Measurements from ENCODE around the gene DHDDS.

The DHDDS gene

GRCh38 chr1:26440259-26440658 lies 8.1 kb downstream of the DHDDS start:
- Histone ChIP-seq H3K9me3 (replicated peaks in 1 of 2; ENCODE audit: control insufficient read depth in 2 of 2, insufficient read depth in 1 of 2, low read depth in 1 of 2, low read length in 2 of 2) (peaks cover 0 to 1% of the 10 kb centered on the region in 2 donors), H3K14ac (ENCODE audit: low read length) (no peak overlapping the region), H3K9ac (ENCODE audit: low read depth, low read length, poor library complexity) (no peak overlapping the region), H2AFZ (ENCODE audit: low read length) (no peak overlapping the region), H3K4me2 (ENCODE audit: insufficient read depth, low read length, poor library complexity, severe bottlenecking) (no peak overlapping the region), H2AK5ac (ENCODE audit: low read depth, low read length) (no peak overlapping the region), H3K27me3 (ENCODE audit: control insufficient read depth in 3 of 3, insufficient read depth in 3 of 3, low read depth in 1 of 3, low read length in 3 of 3) (no peaks in the 10 kb centered on the region), H4K8ac (ENCODE audit: low read depth, low read length) (no peak overlapping the region), H3K4me1 (ENCODE audit: control insufficient read depth in 2 of 2, insufficient read depth in 1 of 2, low read depth in 1 of 2, low read length in 2 of 2) (no peaks in the 10 kb centered on the region), H2BK12ac (ENCODE audit: low read length) (no peak overlapping the region), H3K36me3 (replicated peaks in 1 of 2; ENCODE audit: control insufficient read depth in 2 of 2, insufficient read depth in 2 of 2, low read length in 2 of 2) (peaks cover 40 to 82% of the 10 kb centered on the region in 2 donors), H3K79me1 (ENCODE audit: low read depth, low read length) (no peaks in the 10 kb centered on the region), H2BK120ac (ENCODE audit: low read depth, low read length) (no peak overlapping the region), H3K23ac (ENCODE audit: low read depth, low read length, poor library complexity) (no peak overlapping the region), H4K91ac (ENCODE audit: low read depth, low read length, poor library complexity) (no peak overlapping the region), H2BK15ac (ENCODE audit: low read length) (no peak overlapping the region), H3K18ac (ENCODE audit: low read length) (no peak overlapping the region), H3K4ac (ENCODE audit: low read length) (no peak overlapping the region), H3K27ac (replicated peaks; ENCODE audit: low read length) (no peak overlapping the region), H3K4me3 (ENCODE audit: low read length in 2 of 2) (no peak overlapping the region), H2BK5ac (ENCODE audit: low read length) (no peak overlapping the region)
- WGBS, 2 donors (ENCODE audit: extremely low coverage in 2 of 2, insufficient read length in 2 of 2, insufficient replicate concordance in 1 of 2) = no CpG with 5 or more reads among the region's 2 CpGs
- DNase-seq (ENCODE audit: low spot score) = no peak

- H2AK5ac ChIP-seq (ENCODE audit: low read depth, low read length) = no peak overlapping the region
- H3K27ac ChIP-seq (replicated peaks; ENCODE audit: low read length) = no peak overlapping the region
- H2BK15ac ChIP-seq (ENCODE audit: low read length) = no peak overlapping the region
- no peak overlapping the region for H2BK5ac ChIP-seq (ENCODE audit: low read length)
- no peak overlapping the region for H3K4me2 ChIP-seq (ENCODE audit: insufficient read depth, low read length, poor library complexity, severe bottlenecking)
- H3K79me1 ChIP-seq (ENCODE audit: low read depth, low read length) = peaks cover 2% of the 10 kb centered on the region
- no peak overlapping the region for H2BK12ac ChIP-seq (ENCODE audit: low read length)
- peaks cover 26 to 84% of the 10 kb centered on the region in 2 donors for H3K36me3 ChIP-seq (replicated peaks in 1 of 2; ENCODE audit: control insufficient read depth in 2 of 2, insufficient read depth in 2 of 2, low read length in 2 of 2)
- no peak overlapping the region for H3K4me3 ChIP-seq (ENCODE audit: low read length in 2 of 2)
- H3K18ac ChIP-seq (ENCODE audit: low read length) = no peak overlapping the region
- no peak overlapping the region for H4K8ac ChIP-seq (ENCODE audit: low read depth, low read length)
- DNase-seq (ENCODE audit: low spot score) = no peak
- H3K14ac ChIP-seq (ENCODE audit: low read length) = no peak overlapping the region
- no peaks in the 10 kb centered on the region for H3K27me3 ChIP-seq (ENCODE audit: control insufficient read depth in 3 of 3, insufficient read depth in 3 of 3, low read depth in 1 of 3, low read length in 3 of 3)
- no peak overlapping the region for H2BK120ac ChIP-seq (ENCODE audit: low read depth, low read length)
- H3K9ac ChIP-seq (ENCODE audit: low read depth, low read length, poor library complexity) = no peak overlapping the region
- WGBS, 2 donors (ENCODE audit: extremely low coverage in 2 of 2, insufficient read length in 2 of 2, insufficient replicate concordance in 1 of 2) = no CpG with 5 or more reads among the region's 3 CpGs
- no peak overlapping the region for H3K4ac ChIP-seq (ENCODE audit: low read length)
- H3K23ac ChIP-seq (ENCODE audit: low read depth, low read length, poor library complexity) = no peak overlapping the region
- no peak overlapping the region for H2AFZ ChIP-seq (ENCODE audit: low read length)
- no peak overlapping the region for H4K91ac ChIP-seq (ENCODE audit: low read depth, low read length, poor library complexity)
- H3K4me1 ChIP-seq (ENCODE audit: control insufficient read depth in 2 of 2, insufficient read depth in 1 of 2, low read depth in 1 of 2, low read length in 2 of 2) = no peaks in the 10 kb centered on the region
- H3K9me3 ChIP-seq (replicated peaks in 1 of 2; ENCODE audit: control insufficient read depth in 2 of 2, insufficient read depth in 1 of 2, low read depth in 1 of 2, low read length in 2 of 2) = peaks cover 0 to 1% of the 10 kb centered on the region in 2 donors
These were observed 17.7 kb downstream of the DHDDS start for GRCh38 chr1:26449868-26450267.

DNA sequence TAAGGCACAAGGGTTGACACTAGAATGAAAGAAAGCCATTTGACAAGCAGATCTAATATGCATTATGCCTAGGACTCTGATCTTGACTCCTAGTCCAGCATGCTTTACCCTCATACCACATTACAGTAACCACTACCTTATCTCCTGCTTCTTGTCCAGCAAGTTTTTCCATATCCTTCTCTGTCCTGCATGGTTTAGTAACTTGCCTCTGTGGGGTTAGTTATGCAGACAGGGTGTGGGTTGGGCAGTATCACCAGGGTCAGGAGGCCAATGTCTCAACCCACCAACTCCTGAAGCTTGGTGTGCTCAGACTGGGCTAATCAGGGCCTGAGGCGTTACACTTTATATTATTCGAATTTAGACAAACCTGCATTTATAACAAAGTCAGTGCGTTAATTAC lies 18.8 kb downstream of the DHDDS start:
- H3K36me3 ChIP-seq (replicated peaks in 1 of 2; ENCODE audit: control insufficient read depth in 2 of 2, insufficient read depth in 2 of 2, low read length in 2 of 2) = peaks cover 23 to 84% of the 10 kb centered on the region in 2 donors

GRCh38 chr1:26452459-26453183 lies 20.5 kb downstream of the DHDDS start:
- H3K27me3 ChIP-seq (ENCODE audit: control insufficient read depth in 3 of 3, insufficient read depth in 3 of 3, low read depth in 1 of 3, low read length in 3 of 3) = no peaks in the 10 kb centered on the region
- H3K4me1 ChIP-seq (ENCODE audit: control insufficient read depth in 2 of 2, insufficient read depth in 1 of 2, low read depth in 1 of 2, low read length in 2 of 2) = no peaks in the 10 kb centered on the region
- no peak overlapping the region for H4K91ac ChIP-seq (ENCODE audit: low read depth, low read length, poor library complexity)
- WGBS, 2 donors (ENCODE audit: extremely low coverage in 2 of 2, insufficient read length in 2 of 2, insufficient replicate concordance in 1 of 2) = no CpG with 5 or more reads among the region's 5 CpGs
- no peak overlapping the region for H3K23ac ChIP-seq (ENCODE audit: low read depth, low read length, poor library complexity)
- H2BK5ac ChIP-seq (ENCODE audit: low read length) = no peak overlapping the region
- no peak overlapping the region for H2BK120ac ChIP-seq (ENCODE audit: low read depth, low read length)
- no peak overlapping the region for H4K8ac ChIP-seq (ENCODE audit: low read depth, low read length)
- H3K4me2 ChIP-seq (ENCODE audit: insufficient read depth, low read length, poor library complexity, severe bottlenecking) = no peak overlapping the region
- H3K18ac ChIP-seq (ENCODE audit: low read length) = no peak overlapping the region
- H3K79me1 ChIP-seq (ENCODE audit: low read depth, low read length) = peaks cover 2% of the 10 kb centered on the region
- H3K14ac ChIP-seq (ENCODE audit: low read length) = no peak overlapping the region
- no peak overlapping the region for H2AFZ ChIP-seq (ENCODE audit: low read length)
- no peak for DNase-seq (ENCODE audit: low spot score)
- no peak overlapping the region for H3K9ac ChIP-seq (ENCODE audit: low read depth, low read length, poor library complexity)
- H3K4me3 ChIP-seq (ENCODE audit: low read length in 2 of 2) = no peak overlapping the region
- no peak overlapping the region for H2AK5ac ChIP-seq (ENCODE audit: low read depth, low read length)
- H3K27ac ChIP-seq (replicated peaks; ENCODE audit: low read length) = no peak overlapping the region
- H3K9me3 ChIP-seq (replicated peaks in 1 of 2; ENCODE audit: control insufficient read depth in 2 of 2, insufficient read depth in 1 of 2, low read depth in 1 of 2, low read length in 2 of 2) = peaks cover 0 to 1% of the 10 kb centered on the region in 2 donors
- H2BK15ac ChIP-seq (ENCODE audit: low read length) = no peak overlapping the region
- H2BK12ac ChIP-seq (ENCODE audit: low read length) = no peak overlapping the region
- no peak overlapping the region for H3K4ac ChIP-seq (ENCODE audit: low read length)
- peaks cover 16 to 82% of the 10 kb centered on the region in 2 donors for H3K36me3 ChIP-seq (replicated peaks in 1 of 2; ENCODE audit: control insufficient read depth in 2 of 2, insufficient read depth in 2 of 2, low read length in 2 of 2)

More for the DNA sequence above, 18.8 kb downstream of the DHDDS start:
- Histone ChIP-seq H2BK120ac (ENCODE audit: low read depth, low read length) (no peak overlapping the region), H3K4ac (ENCODE audit: low read length) (no peak overlapping the region), H3K23ac (ENCODE audit: low read depth, low read length, poor library complexity) (no peak overlapping the region), H3K27ac (replicated peaks; ENCODE audit: low read length) (no peak overlapping the region), H4K8ac (ENCODE audit: low read depth, low read length) (no peak overlapping the region), H2BK15ac (ENCODE audit: low read length) (no peak overlapping the region), H3K14ac (ENCODE audit: low read length) (no peak overlapping the region), H2BK12ac (ENCODE audit: low read length) (no peak overlapping the region), H2AK5ac (ENCODE audit: low read depth, low read length) (no peak overlapping the region), H2BK5ac (ENCODE audit: low read length) (no peak overlapping the region), H4K91ac (ENCODE audit: low read depth, low read length, poor library complexity) (no peak overlapping the region), H3K27me3 (ENCODE audit: control insufficient read depth in 3 of 3, insufficient read depth in 3 of 3, low read depth in 1 of 3, low read length in 3 of 3) (no peaks in the 10 kb centered on the region), H3K79me1 (ENCODE audit: low read depth, low read length) (peaks cover 2% of the 10 kb centered on the region), H3K18ac (ENCODE audit: low read length) (no peak overlapping the region), H3K4me1 (ENCODE audit: control insufficient read depth in 2 of 2, insufficient read depth in 1 of 2, low read depth in 1 of 2, low read length in 2 of 2) (no peaks in the 10 kb centered on the region), H3K9ac (ENCODE audit: low read depth, low read length, poor library complexity) (no peak overlapping the region), H3K4me3 (ENCODE audit: low read length in 2 of 2) (no peak overlapping the region), H2AFZ (ENCODE audit: low read length) (no peak overlapping the region), H3K9me3 (replicated peaks in 1 of 2; ENCODE audit: control insufficient read depth in 2 of 2, insufficient read depth in 1 of 2, low read depth in 1 of 2, low read length in 2 of 2) (peaks cover 0 to 1% of the 10 kb centered on the region in 2 donors), H3K4me2 (ENCODE audit: insufficient read depth, low read length, poor library complexity, severe bottlenecking) (no peak overlapping the region)
- WGBS, 2 donors (ENCODE audit: extremely low coverage in 2 of 2, insufficient read length in 2 of 2, insufficient replicate concordance in 1 of 2) = no CpG with 5 or more reads among the region's 3 CpGs
- DNase-seq (ENCODE audit: low spot score) = no peak
